Heart left ventricle (tissue), 16 donors: Measurements from ENCODE around the gene LENG1. TPM values are rescaled to one million over a fixed set of nuclear protein-coding genes. Genes with fewer than 3 reads are reported as not detected.

ENCODE experiments used
- ATAC-seq, 4 donors: fragments of 200-7000 bp; cut with Tn5 transposase; one replicate each; pipeline ENCODE4 v1.9.1; 2020 to 2022; ENCODE audit warnings: moderate library complexity in 4 of 4, mild to moderate bottlenecking in 3 of 4, moderate number of reproducible peaks in 1 of 4
- DNase-seq, 5 donors: peaks; one replicate each; pipeline ENCODE4 v3.0.0-alpha.2; 2020
- H3K27ac ChIP-seq, 12 donors: fragments of 200-600 bp; sonication (generic) in 4 of 12; one replicate each; pipeline versions ENCODE4 v1.5.0 to v1.8.0; 2016 to 2022; ENCODE audit warnings: mild to moderate bottlenecking in 2 of 12
- H3K27me3 ChIP-seq, 9 donors: fragments of 200-600 bp; sonication (generic) in 2 of 9; one replicate each; pipeline versions ENCODE4 v1.5.1 to v1.8.0; 2016 to 2022; ENCODE audit warnings: mild to moderate bottlenecking in 3 of 9
- H3K36me3 ChIP-seq, 9 donors: fragments of 200-600 bp; sonication (generic) in 2 of 9; one replicate each; pipeline versions ENCODE4 v1.5.0 to v1.8.0; 2018 to 2022; ENCODE audit warnings: mild to moderate bottlenecking in 2 of 9
- H3K4me1 ChIP-seq, 12 donors: fragments of 200-600 bp; sonication (generic) in 4 of 12; one replicate each; pipeline versions ENCODE4 v1.5.0 to v1.8.0; 2016 to 2022; ENCODE audit warnings: mild to moderate bottlenecking in 3 of 12
- H3K4me3 ChIP-seq, 12 donors: fragments of 200-600 bp; sonication (generic) in 4 of 12; one replicate each; pipeline versions ENCODE4 v1.5.0 to v1.8.0; 2017 to 2022; ENCODE audit warnings: mild to moderate bottlenecking in 9 of 12, moderate library complexity in 4 of 12
- H3K9me3 ChIP-seq, 12 donors: fragments of 200-600 bp; sonication (generic) in 4 of 12; one replicate each; pipeline versions ENCODE4 v1.5.0 to v1.8.0; 2016 to 2022; ENCODE audit warnings: mild to moderate bottlenecking in 1 of 12
- CTCF ChIP-seq, 12 donors: fragments of 200-600 bp; sonication (generic) in 4 of 12; IDR thresholded peaks; one replicate each; pipeline versions ENCODE4 v1.5.0 to v1.8.0; 2018 to 2022; ENCODE audit warnings: antibody characterized with exemption in 12 of 12, mild to moderate bottlenecking in 5 of 12
- POLR2A ChIP-seq, 2 donors: fragments of 450-650 bp; IDR thresholded peaks; one replicate each; pipeline ENCODE4 v1.6.1; 2017; ENCODE audit warnings: antibody characterized with exemption in 2 of 2, mild to moderate bottlenecking in 2 of 2, moderate library complexity in 2 of 2
- WGBS, 4 donors: extraction: QIAGEN DNeasy Blood & Tissue Kit in 2 of 4; methylation state at CpG; one replicate each; pipeline versions ENCODE4 v1.1.5 to v1.1.7; 2013 to 2018; 5-methylcytosine and 5-hydroxymethylcytosine counted together
- intact Hi-C, 10 donors: fragments of 100-400 bp; cut with DNase I; formaldehyde crosslinking; loops; one replicate each; pipeline versions ENCODE4 v1.11.1 to v1.14.2; 2022
- polyA plus RNA-seq, 2 donors: library from polyadenylated mRNA; stranded (reverse); fragments of 200-250 nt; gene quantifications; one replicate each; pipeline ENCODE4 v1.2.3, GENCODE V29; 2013
- total RNA-seq, 9 donors: library from RNA; depleted of rRNA in 2 of 9; stranded (reverse); fragments of >200 nt in 2 of 9; fragmentation: NEBNext Ultra II Directional in 3 of 9; extraction: Animal tissue kit (Norgen Biotek cat#: 25700) in 3 of 9; gene quantifications; one replicate each; pipeline versions ENCODE4 v1.1.0 to v1.2.4, GENCODE V29; 2016 to 2023
- donor health status: ischemic (EF 13 %, LVEDD 7.1; RV severe dilation, severe dysfunction).
- donor health status: healthy with polysubstance abuse.
- donor health status: DM: no; HTN: yes; CAD: no.
- donor health status: DM: no; HTN: no; CAD: no.
- donor health status: ischemic (EF 25% LVEDD 6.9; RV normal size, moderate dysfunction).
- donor health status: ischemic (EF 25% LVEDD 5.7; RV mildly dilated, moderate dysfunction).
- donor health status: healthy.
- donor health status: DM: yes; HTN: yes; CAD: no.
- donor health status: ischemic (EF 35%, LVEDD 5.7; RV mildly dilated, moderate dysfunction).
- donor health status: nonischemic (EF 11% LVEDD 7.7; RV severe dilation, severe dysfunction).
- donor health status: DM: yes; HTN: yes; CAD: no.
- donor health status: PGD.
- donor health status: ischemic (EF 29% LVEDD 5.4; RV normal size, mild dysfunction).
- donor health status: nonischemic (EF 23%, LVEDD 6.1; RV moderate dilation, normal function).

The LENG1 gene
- total and polyA plus RNA-seq, 11 donors: 5.4 to 18.6 (median 7.0) TPM

- Histone ChIP-seq H3K4me3 (peak overlapping the region; percentile 68 to 92 (median 86)), H3K9me3 (no peaks in the 10 kb centered on the region), H3K27ac (peak overlapping the region; percentile 88 to 100 (median 98)), H3K36me3 (peaks cover 0 to 28% (median 21%) of the 10 kb centered on the region in 9 donors), H3K27me3 (no peaks in the 10 kb centered on the region), H3K4me1 (peaks cover 0 to 23% (median 17%) of the 10 kb centered on the region in 12 donors)
- ATAC-seq (peak; percentile 79 to 84 (median 82)), DNase-seq (peak; percentile 100)
- no peak for TF ChIP-seq CTCF (IDR thresholded peaks at IDR 0.05)
- TF ChIP-seq POLR2A (IDR thresholded peaks at IDR 0.05): peak in 1 of 2 donors; percentile 44
- WGBS, 4 donors: 0 to 1% (median 0%) methylated on average over 26 to 65 of the region's 65 CpGs
- intact Hi-C loops: loop anchor here in 3 of 10 donors (1.0 to 5.0 kb wide), 3 partner anchors 21 to 323 kb away; partner anchors contain the start of genes CNOT3 (in 1 of the 3) and MYADM (in 1 of the 3)
Observed at GRCh38 chr19:54189735-54190502, 30.4 kb upstream of the LENG1 start.

- Histone ChIP-seq H3K4me3 (peak within 1 kb of the TSS; percentile 68 to 92 (median 86)), H3K36me3 (peaks cover 0 to 22% (median 14%) of the 10 kb centered on the region in 9 donors), H3K4me1 (peaks cover 0 to 23% (median 17%) of the 10 kb centered on the region in 12 donors), H3K9me3 (no peaks in the 10 kb centered on the region), H3K27me3 (no peaks in the 10 kb centered on the region), H3K27ac (peak within 1 kb of the TSS; percentile 88 to 100 (median 98))
- DNase-seq (no peak), ATAC-seq (peak; percentile 5 to 64 (median 62))
- TF ChIP-seq CTCF (IDR thresholded peaks at IDR 0.05) (peak in 7 of 12 donors; percentile 11 to 52 (median 33)), POLR2A (IDR thresholded peaks at IDR 0.05) (peak in 1 of 2 donors; percentile 56)
- intact Hi-C loops: loop anchor here in 1 of 10 donors (2.0 kb wide), 1 partner anchor 20 kb away; no protein-coding TSS in a partner anchor
- 0 to 1% (median 0%) methylated on average over 41 to 64 of the region's 64 CpGs for WGBS, 4 donors
Observed at GRCh38 chr19:54189145-54189734, 29.7 kb upstream of the LENG1 start, which contains the start of gene MBOAT7. Gene MBOAT7, minus strand, starts transcription at chr19:54189580. Its CDS starts 1,072 bp downstream, at chr19:54188508.

- no peak for DNase-seq
- TF ChIP-seq CTCF (IDR thresholded peaks at IDR 0.05): no peak
- no peak for TF ChIP-seq POLR2A (IDR thresholded peaks at IDR 0.05)
- H3K27ac ChIP-seq: peak overlapping the region in 9 of 12 donors; percentile 91 to 100 (median 98)
- H3K4me1 ChIP-seq: peaks cover 0 to 23% (median 17%) of the 10 kb centered on the region in 12 donors
- no peak for ATAC-seq
- peaks cover 0 to 18% (median 5%) of the 10 kb centered on the region in 9 donors for H3K36me3 ChIP-seq
- intact Hi-C loops: loop anchor here in 1 of 10 donors (2.0 kb wide), 1 partner anchor 20 kb away; no protein-coding TSS in a partner anchor
- no peaks in the 10 kb centered on the region for H3K9me3 ChIP-seq
- peak overlapping the region; percentile 68 to 92 (median 86) for H3K4me3 ChIP-seq
- H3K27me3 ChIP-seq: no peaks in the 10 kb centered on the region
- 29 to 45% (median 35%) methylated on average over 11 to 12 of the region's 12 CpGs for WGBS, 4 donors
Observed at GRCh38 chr19:54188215-54188871, 28.8 kb upstream of the LENG1 start.
